Upper lobe of left lung (tissue), 6 donors: Measurements from ENCODE around the gene CSN1S1. TPM values are rescaled to one million over a fixed set of nuclear protein-coding genes. Genes with fewer than 3 reads are reported as not detected.
"Not testable (repeated sequence)": the region's sequence is repeated elsewhere in the genome, so short reads cannot be mapped to it uniquely, and the experiment has no call there.

Experiments
- ATAC-seq, 2 donors: fragments of 200-7000 bp; cut with Tn5 transposase; one replicate each; pipeline ENCODE4 v1.9.1; 2022; ENCODE audit warnings: mild to moderate bottlenecking in 2 of 2, moderate library complexity in 2 of 2; ENCODE audit not compliant: low FRiP score in 2 of 2
- DNase-seq, 2 donors: peaks; one replicate each; pipeline ENCODE4 v3.0.0-alpha.2; 2019 to 2020
- H3K27ac ChIP-seq, 4 donors: fragments of 200-600 bp; sonication (generic); one replicate each; pipeline ENCODE4 v1.5.1; 2016 to 2019
- H3K27me3 ChIP-seq, 4 donors: fragments of 200-600 bp; sonication (generic); one replicate each; pipeline ENCODE4 v1.5.1; 2017 to 2019
- H3K36me3 ChIP-seq, 4 donors: fragments of 200-600 bp; sonication (generic); one replicate each; pipeline ENCODE4 v1.5.1; 2016 to 2019
- H3K4me1 ChIP-seq, 4 donors: fragments of 200-600 bp; sonication (generic); one replicate each; pipeline ENCODE4 v1.5.1; 2018 to 2019
- H3K4me3 ChIP-seq, 4 donors: fragments of 200-600 bp; sonication (generic); one replicate each; pipeline ENCODE4 v1.5.1; 2017 to 2019; ENCODE audit warnings: mild to moderate bottlenecking in 2 of 4, moderate library complexity in 1 of 4
- H3K9me3 ChIP-seq, 4 donors: fragments of 200-600 bp; sonication (generic); one replicate each; pipeline ENCODE4 v1.5.1; 2018 to 2019
- CTCF ChIP-seq, 6 experiments: fragments of 450-650 bp in 4 of 6; fragments of 200-600 bp in 2 of 6; sonication (generic) in 2 of 6; IDR thresholded peaks; one replicate each; pipeline ENCODE4 v1.5.1; 2016 to 2019; ENCODE audit warnings: antibody characterized with exemption in 6 of 6
- EP300 ChIP-seq, 4 donors: sonication (generic); formaldehyde crosslinking; IDR thresholded peaks; one replicate each; pipeline ENCODE4 v1.5.1; 2017; ENCODE audit warnings: antibody characterized with exemption in 4 of 4, control low read depth in 2 of 4
- POLR2A ChIP-seq, 4 donors: fragments of 450-650 bp; IDR thresholded peaks; one replicate each; pipeline ENCODE4 v1.5.1; 2016 to 2017; ENCODE audit warnings: antibody characterized with exemption in 4 of 4, mild to moderate bottlenecking in 2 of 4
- POLR2AphosphoS5 ChIP-seq, 2 donors: sonication (generic); formaldehyde crosslinking; IDR thresholded peaks; one replicate each; pipeline ENCODE4 v1.5.1; 2017; ENCODE audit warnings: antibody characterized with exemption in 2 of 2
- WGBS, 2 donors: methylation state at CpG; one replicate each; pipeline ENCODE4 v1.1.5; 2017 to 2018; 5-methylcytosine and 5-hydroxymethylcytosine counted together
- total RNA-seq, 6 donors: library from RNA; depleted of rRNA in 4 of 6; stranded (reverse); fragments of >200 nt in 4 of 6; gene quantifications; one replicate each; pipeline versions ENCODE4 v1.1.0 to v1.2.1, GENCODE V29; 2016 to 2021
- donor health status: DM: no; HTN: no; CAD: no; lungs with moderate emphysema.
- donor health status: DM: no; HTN: yes; CAD: no; lungs with severe emphysema.

Gene CSN1S1
- total RNA-seq, 6 donors from 2014 or later, result not detected

GRCh38 chr4:69920874-69921273, 10.0 kb upstream of the CSN1S1 start:
- WGBS, 2 donors, result 49 to 56% methylated on average over 4 of the region's 4 CpGs
- ATAC-seq (no peak), DNase-seq (no peak)
- no peaks in the 10 kb centered on the region for H3K9me3 ChIP-seq
- H3K27ac ChIP-seq, result no peak overlapping the region
- H3K36me3 ChIP-seq, result no peaks in the 10 kb centered on the region
- TF ChIP-seq CTCF (IDR thresholded peaks at IDR 0.05), result no peak
- no peak for TF ChIP-seq EP300 (IDR thresholded peaks at IDR 0.05)
- no peak for TF ChIP-seq POLR2AphosphoS5 (IDR thresholded peaks at IDR 0.05)
- H3K4me3 ChIP-seq, result no peak overlapping the region
- H3K4me1 ChIP-seq, result no peaks in the 10 kb centered on the region
- H3K27me3 ChIP-seq, result no peaks in the 10 kb centered on the region

GRCh38 chr4:69923782-69924410, 7.0 kb upstream of the CSN1S1 start:
- H3K9me3 ChIP-seq, H3K4me3 ChIP-seq, H3K27ac ChIP-seq, ATAC-seq, H3K36me3 ChIP-seq, H3K27me3 ChIP-seq, H3K4me1 ChIP-seq: not testable (repeated sequence)
- peak in 1 of 2 donors; percentile 65 for DNase-seq
- WGBS, 2 donors, result 91 to 95% methylated on average over 12 to 28 of the region's 33 CpGs

- no peaks in the 10 kb centered on the region for H3K4me1 ChIP-seq
- ATAC-seq (no peak), DNase-seq (no peak)
Observed at GRCh38 chr4:69934150-69934549, 3.3 kb downstream of the CSN1S1 start.

GRCh38 chr4:69936566-69936965, 5.7 kb downstream of the CSN1S1 start:
- no peak overlapping the region for H3K27ac ChIP-seq
- no peak overlapping the region for H3K4me3 ChIP-seq
- no peaks in the 10 kb centered on the region for H3K9me3 ChIP-seq
- no peaks in the 10 kb centered on the region for H3K4me1 ChIP-seq
- H3K36me3 ChIP-seq, result no peaks in the 10 kb centered on the region
- ATAC-seq, result no peak
- DNase-seq, result no peak
- H3K27me3 ChIP-seq, result no peaks in the 10 kb centered on the region
- no peak for TF ChIP-seq POLR2A (IDR thresholded peaks at IDR 0.05)
- TF ChIP-seq CTCF (IDR thresholded peaks at IDR 0.05), result no peak
- no peak for TF ChIP-seq EP300 (IDR thresholded peaks at IDR 0.05)
- TF ChIP-seq POLR2AphosphoS5 (IDR thresholded peaks at IDR 0.05), result no peak

More at GRCh38 chr4:69934150-69934549, 3.3 kb downstream of the CSN1S1 start:
- H3K36me3 ChIP-seq, result no peaks in the 10 kb centered on the region
- 62 to 66% methylated on average over 4 of the region's 4 CpGs for WGBS, 2 donors
- H3K27ac ChIP-seq, result no peak overlapping the region
- H3K27me3 ChIP-seq, result no peaks in the 10 kb centered on the region
- no peaks in the 10 kb centered on the region for H3K9me3 ChIP-seq
- TF ChIP-seq POLR2AphosphoS5 (IDR thresholded peaks at IDR 0.05) (no peak), CTCF (IDR thresholded peaks at IDR 0.05) (no peak), POLR2A (IDR thresholded peaks at IDR 0.05) (no peak), EP300 (IDR thresholded peaks at IDR 0.05) (no peak)
- H3K4me3 ChIP-seq, result no peak overlapping the region

GRCh38 chr4:69951602-69952001, 20.7 kb downstream of the CSN1S1 start:
- Histone ChIP-seq H3K4me1 (no peaks in the 10 kb centered on the region), H3K27ac (no peak overlapping the region), H3K9me3 (no peaks in the 10 kb centered on the region), H3K36me3 (no peaks in the 10 kb centered on the region), H3K27me3 (no peaks in the 10 kb centered on the region), H3K4me3 (no peak overlapping the region)
- no peak for TF ChIP-seq EP300 (IDR thresholded peaks at IDR 0.05)
- no peak for TF ChIP-seq CTCF (IDR thresholded peaks at IDR 0.05)
- no peak for TF ChIP-seq POLR2AphosphoS5 (IDR thresholded peaks at IDR 0.05)
- TF ChIP-seq POLR2A (IDR thresholded peaks at IDR 0.05), result no peak
- ATAC-seq (no peak), DNase-seq (no peak)
- 65 to 83% methylated on average over 3 of the region's 3 CpGs for WGBS, 2 donors
